Medulla oblongata (tissue), 1 donor: Measurements from ENCODE around the gene REV3L.
A peak's percentile ranks its signal among the peaks of the same experiment; 100 is the strongest.

Source experiments
- DNase-seq: peaks from one replicate; pipeline ENCODE4 v3.0.0-alpha.2; 2015; ENCODE audit errors: extremely low spot score

The REV3L gene

GRCh38 chr6:111427341-111428116 is 55.5 kb downstream of the REV3L start:
- DNase-seq: no peak

GRCh38 chr6:111423960-111424846 is 58.8 kb downstream of the REV3L start:
- peak; percentile 87 for DNase-seq

GRCh38 chr6:111423055-111423633 is 59.9 kb downstream of the REV3L start:
- DNase-seq: no peak

GRCh38 chr6:111418971-111419693 is 63.9 kb downstream of the REV3L start:
- no peak for DNase-seq

- DNase-seq: no peak
These were observed 65.1 kb downstream of the REV3L start for GRCh38 chr6:111417946-111418345.

GRCh38 chr6:111417181-111417585 is 65.8 kb downstream of the REV3L start:
- DNase-seq: peak; percentile 93

GRCh38 chr6:111416529-111416928 is 66.5 kb downstream of the REV3L start:
- no peak for DNase-seq

- DNase-seq: no peak
These were observed 68.6 kb downstream of the REV3L start for GRCh38 chr6:111414373-111414772.

- DNase-seq: peak; percentile 75
These were observed 70.9 kb downstream of the REV3L start for GRCh38 chr6:111411978-111412566.

GRCh38 chr6:111411046-111411445 is 72.0 kb downstream of the REV3L start:
- no peak for DNase-seq

- DNase-seq: peak; percentile 69
These were observed 72.6 kb downstream of the REV3L start for GRCh38 chr6:111410371-111410770.

- no peak for DNase-seq
These were observed 73.6 kb downstream of the REV3L start for GRCh38 chr6:111409430-111409829.

GRCh38 chr6:111407686-111408085 is 75.3 kb downstream of the REV3L start:
- DNase-seq: no peak

- peak; percentile 87 for DNase-seq
These were observed 76.8 kb downstream of the REV3L start for GRCh38 chr6:111406200-111406721.

- DNase-seq: no peak
These were observed 79.6 kb downstream of the REV3L start for GRCh38 chr6:111403388-111403787.

- no peak for DNase-seq
These were observed 83.4 kb downstream of the REV3L start for GRCh38 chr6:111399626-111400025.

- DNase-seq: no peak
These were observed 94.3 kb downstream of the REV3L start for GRCh38 chr6:111388681-111389080.

- DNase-seq: peak; percentile 61
These were observed 100.3 kb downstream of the REV3L start for GRCh38 chr6:111382476-111383294.

GRCh38 chr6:111381728-111382127 is 101.3 kb downstream of the REV3L start:
- no peak for DNase-seq

GRCh38 chr6:111381123-111381522 is 101.9 kb downstream of the REV3L start:
- DNase-seq: no peak
